ENCODE results near the gene CBLB.

CBLB gene

DNA sequence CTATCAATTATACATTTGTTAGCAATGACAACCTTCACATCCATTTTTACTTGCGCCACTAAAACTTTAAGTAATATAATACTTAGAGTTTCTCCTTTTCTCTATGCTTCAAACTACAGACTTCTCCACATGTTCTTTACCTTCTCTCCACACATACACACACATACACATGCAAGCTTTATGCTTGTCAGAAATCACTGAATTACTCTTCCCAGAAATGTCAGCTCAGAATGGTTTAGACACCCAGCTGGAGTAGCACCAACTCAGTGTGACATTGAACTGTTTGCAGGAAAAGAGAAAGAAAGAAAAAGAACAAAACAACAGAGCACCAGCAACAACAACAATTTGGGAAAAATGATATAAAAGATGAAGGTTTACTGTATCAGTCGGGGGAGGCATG is 20.9 kb downstream of the CBLB start:
- H3K4me3 ChIP-seq (ENCODE audit: low read length), result no peak overlapping the region
- DNase-seq (ENCODE audit: low read depth), result no peak
- TF ChIP-seq, protein P1, sequence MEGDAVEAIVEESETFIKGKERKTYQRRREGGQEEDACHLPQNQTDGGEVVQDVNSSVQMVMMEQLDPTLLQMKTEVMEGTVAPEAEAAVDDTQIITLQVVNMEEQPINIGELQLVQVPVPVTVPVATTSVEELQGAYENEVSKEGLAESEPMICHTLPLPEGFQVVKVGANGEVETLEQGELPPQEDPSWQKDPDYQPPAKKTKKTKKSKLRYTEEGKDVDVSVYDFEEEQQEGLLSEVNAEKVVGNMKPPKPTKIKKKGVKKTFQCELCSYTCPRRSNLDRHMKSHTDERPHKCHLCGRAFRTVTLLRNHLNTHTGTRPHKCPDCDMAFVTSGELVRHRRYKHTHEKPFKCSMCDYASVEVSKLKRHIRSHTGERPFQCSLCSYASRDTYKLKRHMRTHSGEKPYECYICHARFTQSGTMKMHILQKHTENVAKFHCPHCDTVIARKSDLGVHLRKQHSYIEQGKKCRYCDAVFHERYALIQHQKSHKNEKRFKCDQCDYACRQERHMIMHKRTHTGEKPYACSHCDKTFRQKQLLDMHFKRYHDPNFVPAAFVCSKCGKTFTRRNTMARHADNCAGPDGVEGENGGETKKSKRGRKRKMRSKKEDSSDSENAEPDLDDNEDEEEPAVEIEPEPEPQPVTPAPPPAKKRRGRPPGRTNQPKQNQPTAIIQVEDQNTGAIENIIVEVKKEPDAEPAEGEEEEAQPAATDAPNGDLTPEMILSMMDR (conservative IDR thresholded peaks at IDR 0.05; ENCODE audit: low read length), result no peak

DNA sequence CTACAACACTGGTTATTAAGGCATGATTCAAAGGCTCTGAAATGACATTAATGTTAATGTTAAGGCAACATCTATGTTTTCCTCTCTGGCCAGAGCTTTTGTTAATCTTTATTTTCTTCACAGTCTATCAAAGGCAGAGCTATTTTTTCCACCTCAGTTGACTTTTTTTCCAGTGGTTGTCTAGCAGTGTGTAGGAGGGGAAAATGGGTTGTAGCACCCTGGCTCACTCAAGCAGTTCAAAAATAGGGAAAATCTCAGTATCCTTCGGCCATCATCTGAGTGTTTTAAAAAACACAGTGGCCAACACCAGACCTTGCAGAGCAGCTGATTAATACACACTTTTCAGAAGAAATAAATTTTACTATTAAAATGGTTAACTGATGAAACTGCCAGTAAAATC is 21.4 kb downstream of the CBLB start:
- no peak overlapping the region for H3K4me3 ChIP-seq (ENCODE audit: low read length)
- TF ChIP-seq, protein P1 (conservative IDR thresholded peaks at IDR 0.05; ENCODE audit: low read length), result no peak
- no peak for DNase-seq (ENCODE audit: low read depth)

DNA sequence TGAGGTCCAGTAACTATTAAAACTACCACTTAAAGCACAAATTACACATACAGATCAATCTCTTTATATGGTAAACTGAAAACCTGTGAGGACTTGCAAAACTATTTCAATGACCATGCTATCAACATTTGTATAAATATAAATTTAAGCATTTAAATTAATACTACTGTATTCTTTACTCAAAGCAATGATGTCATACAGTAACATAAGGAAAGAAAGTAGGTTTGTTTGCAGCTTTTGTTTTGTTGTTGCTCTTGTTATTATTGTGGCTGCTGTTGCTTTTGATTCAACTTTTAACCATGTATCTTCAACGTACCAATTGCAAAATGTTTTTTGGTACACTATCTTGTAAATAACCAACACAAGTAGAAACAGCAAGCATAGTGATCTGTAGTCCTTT is 22.0 kb downstream of the CBLB start:
- TF ChIP-seq, protein P1 (conservative IDR thresholded peaks at IDR 0.05; ENCODE audit: low read length), result no peak
- H3K4me3 ChIP-seq (ENCODE audit: low read length), result no peak overlapping the region
- DNase-seq (ENCODE audit: low read depth), result no peak

DNA sequence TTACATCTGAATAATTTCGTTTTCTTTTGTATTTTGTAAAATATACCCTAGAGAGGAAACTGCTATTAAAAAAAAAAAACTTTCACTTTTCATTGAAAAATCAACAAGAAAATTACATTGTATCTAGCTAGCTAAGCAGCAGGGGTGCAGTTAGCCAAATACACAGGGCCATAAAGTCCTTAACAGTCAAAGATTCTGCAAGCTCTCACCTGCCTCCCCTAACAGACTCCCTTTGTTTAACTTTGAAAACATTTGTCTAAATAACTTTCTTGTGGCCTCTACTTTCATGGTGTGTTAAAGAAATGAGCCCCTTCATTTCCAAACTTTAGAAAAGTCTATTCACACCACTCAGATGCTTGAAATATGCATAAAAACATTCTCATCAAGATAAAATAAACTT is 23.3 kb downstream of the CBLB start:
- H3K4me3 ChIP-seq (ENCODE audit: low read length), result no peak overlapping the region
- TF ChIP-seq, protein P1 (conservative IDR thresholded peaks at IDR 0.05; ENCODE audit: low read length), result no peak
- DNase-seq (ENCODE audit: low read depth), result no peak

DNA sequence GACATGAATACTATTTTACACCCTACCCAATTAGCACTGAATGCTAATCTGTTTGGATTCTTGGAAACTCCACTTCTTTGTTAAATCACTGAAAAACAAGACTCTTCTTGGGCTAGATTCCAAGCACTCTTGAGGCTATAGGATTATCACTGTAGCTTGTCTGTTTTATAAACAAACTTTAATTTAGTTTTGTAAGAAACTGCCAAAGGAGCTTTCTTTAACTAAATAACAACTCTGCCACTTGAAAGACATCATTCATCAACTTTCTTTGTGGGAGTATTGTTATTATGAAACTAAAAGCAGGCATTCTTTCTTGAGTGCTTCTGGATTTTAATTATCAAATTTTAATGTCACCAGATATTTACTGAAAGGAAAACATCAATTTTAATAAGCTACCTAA is 24.1 kb downstream of the CBLB start:
- TF ChIP-seq, protein P1 (conservative IDR thresholded peaks at IDR 0.05; ENCODE audit: low read length), result no peak
- H3K4me3 ChIP-seq (ENCODE audit: low read length), result no peak overlapping the region
- no peak for DNase-seq (ENCODE audit: low read depth)

DNA sequence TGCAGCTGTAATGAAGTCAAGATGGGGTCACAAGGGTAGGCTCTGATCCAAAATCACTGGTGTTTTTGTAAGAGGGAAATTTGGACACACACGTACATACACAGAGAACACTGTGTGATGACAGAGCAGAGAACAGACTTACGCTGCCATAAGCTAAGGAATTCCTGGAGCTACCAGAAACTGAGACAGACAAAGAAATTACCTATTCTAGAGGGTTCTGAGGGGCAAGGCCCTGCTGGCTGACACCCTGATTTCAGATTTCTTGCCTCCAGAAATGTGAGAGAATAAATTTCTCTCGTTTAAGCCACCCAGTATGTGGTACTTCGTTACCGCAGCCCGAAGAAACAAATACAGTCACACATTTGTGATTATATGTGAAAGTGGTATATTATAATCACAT is 24.8 kb downstream of the CBLB start:
- DNase-seq (ENCODE audit: low read depth), result no peak
- H3K4me3 ChIP-seq (ENCODE audit: low read length), result no peak overlapping the region
- TF ChIP-seq, protein P1 (conservative IDR thresholded peaks at IDR 0.05; ENCODE audit: low read length), result no peak

DNA sequence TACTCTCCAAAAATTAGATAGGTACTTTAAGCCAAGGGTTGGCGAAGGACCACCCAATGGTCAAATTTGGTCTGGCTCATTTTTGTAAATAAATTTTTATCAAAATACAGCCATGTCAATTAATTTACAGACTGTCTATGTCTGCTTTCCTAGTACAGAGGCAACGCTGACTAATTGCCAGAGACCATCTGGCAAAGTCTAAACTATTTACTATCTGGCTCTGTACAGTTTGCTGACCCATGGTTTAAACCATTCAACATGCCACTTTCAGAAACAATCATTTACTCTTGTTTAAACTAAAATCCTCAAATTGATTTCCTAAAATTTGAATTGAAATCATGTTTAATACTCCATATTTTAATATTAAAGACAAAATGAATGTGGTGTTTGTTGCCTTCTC is 25.9 kb downstream of the CBLB start:
- TF ChIP-seq, protein P1 (conservative IDR thresholded peaks at IDR 0.05; ENCODE audit: low read length), result no peak
- peak; percentile 43 for DNase-seq (ENCODE audit: low read depth)
- H3K4me3 ChIP-seq (ENCODE audit: low read length), result no peak overlapping the region
